Left renal pelvis (tissue), 4 donors: ENCODE results near the gene BRICD5. TPM values are rescaled to one million over a fixed set of nuclear protein-coding genes. Genes with fewer than 3 reads are reported as not detected.

Experiments used
- DNase-seq, 4 donors: peaks; one replicate each; pipeline ENCODE4 v3.0.0-alpha.2; 2013; ENCODE audit warnings: low read depth in 4 of 4, low spot score in 3 of 4
- polyA plus RNA-seq, 4 donors: library from polyadenylated mRNA; unstranded; fragments of 120-200 nt; gene quantifications; one replicate each; pipeline ENCODE4 v1.2.1, GENCODE V29; 2013; ENCODE audit not compliant: insufficient read length in 4 of 4

Gene BRICD5
- polyA plus RNA-seq, 4 donors = 4.6 to 11.5 (median 5.4) TPM

DNA sequence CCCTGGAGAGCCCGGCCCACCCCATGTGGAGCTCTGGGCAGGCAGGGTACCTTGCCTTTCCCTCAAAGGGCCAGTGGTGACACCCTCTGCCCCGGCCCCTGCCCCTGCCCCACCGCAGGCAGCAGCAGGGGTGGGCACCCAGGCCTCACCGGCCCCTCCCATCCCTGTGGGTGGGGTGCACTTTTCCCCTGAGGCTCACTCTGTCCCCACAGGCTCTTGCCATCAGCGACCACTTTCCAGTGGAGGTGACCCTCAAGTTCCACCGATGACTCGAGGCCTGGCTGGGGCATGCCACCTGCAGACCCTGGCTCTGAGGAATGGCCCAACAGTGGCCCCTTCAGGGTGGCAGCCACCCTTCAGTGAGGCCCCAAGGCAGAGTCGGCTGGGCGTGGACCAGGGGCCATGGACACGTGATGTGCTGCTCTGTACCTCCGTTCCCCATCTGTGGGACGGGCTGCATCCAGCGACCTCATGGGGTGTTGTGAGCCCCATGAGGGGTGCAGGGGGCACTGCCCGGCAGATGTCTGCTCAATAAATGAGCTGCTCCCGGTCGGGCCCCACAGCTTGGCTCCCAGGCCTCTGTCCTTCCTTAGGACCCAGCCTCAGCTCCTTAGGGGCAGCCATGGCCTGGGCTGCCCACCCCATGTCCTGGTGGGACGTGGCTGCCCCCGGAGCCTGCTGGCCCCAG is 27.6 kb upstream of the BRICD5 start:
- DNase-seq = no peak

DNA sequence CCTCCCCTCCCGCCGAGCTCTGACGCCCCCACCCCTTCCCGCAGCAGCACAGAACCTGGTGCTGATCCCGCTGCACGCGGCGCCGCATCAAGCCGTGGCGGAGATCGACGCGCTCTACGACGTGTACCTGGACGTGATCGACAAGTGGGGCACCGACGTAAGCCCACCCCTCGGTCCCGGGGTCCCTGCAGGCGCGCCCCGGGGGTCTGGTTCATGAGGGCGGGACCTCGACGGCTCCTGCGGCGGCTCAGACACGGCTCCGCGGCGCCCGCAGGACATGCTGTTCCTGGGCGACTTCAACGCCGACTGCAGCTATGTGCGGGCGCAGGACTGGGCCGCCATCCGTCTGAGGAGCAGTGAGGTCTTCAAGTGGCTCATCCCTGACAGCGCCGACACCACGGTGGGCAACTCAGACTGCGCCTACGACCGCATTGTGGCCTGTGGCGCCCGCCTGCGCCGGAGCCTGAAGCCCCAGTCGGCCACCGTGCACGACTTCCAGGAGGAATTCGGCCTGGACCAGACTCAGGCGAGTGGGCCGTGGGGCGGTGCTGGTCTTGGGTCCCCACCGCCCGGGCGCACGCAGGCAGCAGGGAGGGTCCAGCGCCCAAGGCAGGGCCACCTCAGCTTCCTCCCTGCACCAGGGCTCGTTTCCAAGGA is 27.0 kb upstream of the BRICD5 start:
- DNase-seq = no peak

DNA sequence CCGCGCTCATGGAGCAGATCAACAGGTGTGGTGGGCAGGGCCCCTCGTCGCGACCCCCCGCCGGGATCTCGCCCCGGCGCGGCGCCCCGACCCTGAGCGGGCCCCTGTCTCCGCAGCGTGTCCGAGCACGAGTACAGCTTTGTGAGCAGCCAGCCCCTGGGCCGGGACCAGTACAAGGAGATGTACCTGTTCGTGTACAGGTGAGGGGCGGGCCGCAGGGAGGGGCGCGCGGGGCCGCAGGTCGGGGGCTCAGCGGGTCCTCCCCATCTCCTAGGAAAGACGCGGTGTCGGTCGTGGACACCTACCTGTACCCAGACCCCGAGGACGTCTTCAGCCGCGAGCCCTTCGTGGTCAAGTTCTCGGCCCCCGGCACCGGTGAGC is 26.4 kb upstream of the BRICD5 start:
- DNase-seq = no peak

- DNase-seq = no peak
These were observed 25.9 kb upstream of the BRICD5 start, which contains the start of gene DNASE1L2 for GRCh38 chr16:2236337-2237101. DNASE1L2 (plus strand) TSS chr16:2236444; CDS start chr16:2236817, 373 bp downstream.

GRCh38 chr16:2235695-2236336 is 25.2 kb upstream of the BRICD5 start:
- no peak for DNase-seq

DNA sequence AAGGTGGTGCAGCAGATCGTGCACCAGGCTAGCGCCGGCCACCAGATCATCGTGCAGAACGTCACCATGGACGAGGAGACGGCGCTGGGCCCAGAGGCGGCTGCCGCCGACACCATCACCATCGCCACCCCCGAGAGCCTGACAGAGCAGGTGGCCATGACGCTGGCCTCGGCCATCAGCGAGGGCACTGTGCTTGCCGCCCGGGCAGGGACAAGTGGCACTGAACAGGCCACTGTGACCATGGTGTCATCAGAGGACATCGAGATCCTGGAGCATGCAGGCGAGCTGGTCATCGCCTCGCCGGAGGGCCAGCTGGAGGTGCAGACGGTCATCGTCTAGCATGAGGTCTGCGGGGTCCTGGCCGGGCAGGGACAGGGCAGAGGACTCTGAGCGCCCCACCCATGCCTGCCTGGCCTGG is 24.6 kb upstream of the BRICD5 start:
- no peak for DNase-seq

DNA sequence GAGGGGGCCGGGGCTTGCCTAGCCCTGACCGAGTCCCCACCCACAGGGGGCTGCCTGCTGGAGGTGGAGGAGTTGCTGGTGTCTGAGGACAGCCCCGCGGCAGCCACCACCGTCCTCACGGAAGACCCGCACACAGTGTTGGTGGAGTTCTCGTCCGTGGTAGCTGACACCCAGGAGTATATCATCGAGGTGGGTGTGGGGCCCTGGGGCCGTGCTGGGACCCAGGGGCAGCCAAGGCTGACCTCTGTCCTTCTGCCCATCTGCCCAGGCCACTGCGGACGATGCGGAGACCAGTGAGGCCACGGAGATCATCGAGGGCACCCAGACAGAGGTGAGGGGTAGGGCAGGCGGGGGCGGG is 24.1 kb upstream of the BRICD5 start:
- no peak for DNase-seq

- DNase-seq = no peak
These were observed 23.5 kb upstream of the BRICD5 start for GRCh38 chr16:2233872-2234812.

DNA sequence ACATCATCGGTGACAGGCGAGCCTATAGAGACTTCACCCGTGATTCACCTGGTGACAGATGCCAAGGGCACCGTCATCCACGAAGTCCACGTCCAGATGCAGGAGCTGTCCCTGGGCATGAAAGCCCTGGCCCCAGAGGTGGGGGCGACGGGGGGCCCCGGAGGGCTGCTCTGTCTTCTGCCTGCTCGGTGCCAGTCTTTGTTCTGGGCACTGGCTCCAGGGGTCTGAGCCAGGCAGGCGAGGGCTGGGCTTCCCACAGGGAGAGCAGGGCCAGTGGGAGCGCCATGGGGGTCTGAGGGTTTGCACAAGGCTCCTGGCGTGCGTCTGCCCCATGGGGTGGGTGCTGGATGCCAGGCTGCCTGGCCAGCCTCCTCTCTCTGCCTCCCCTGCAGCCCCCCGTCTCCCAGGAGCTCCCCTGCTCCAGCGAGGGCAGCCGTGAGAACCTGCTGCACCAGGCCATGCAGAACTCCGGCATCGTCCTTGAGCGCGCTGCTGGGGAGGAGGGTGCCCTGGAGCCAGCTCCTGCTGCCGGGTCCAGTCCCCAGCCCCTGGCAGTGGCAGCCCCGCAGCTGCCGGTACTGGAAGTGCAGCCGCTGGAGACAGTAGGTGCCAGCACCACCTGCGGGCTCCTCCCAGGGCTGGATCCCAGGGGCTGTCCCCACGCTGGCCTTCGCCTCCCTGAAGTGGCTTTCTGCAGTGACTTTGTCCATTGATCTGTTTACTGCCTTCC is 22.5 kb upstream of the BRICD5 start:
- no peak for DNase-seq

GRCh38 chr16:2232094-2232990 is 21.7 kb upstream of the BRICD5 start:
- no peak for DNase-seq

GRCh38 chr16:2231016-2231931 is 20.6 kb upstream of the BRICD5 start:
- DNase-seq = no peak

- no peak for DNase-seq
These were observed 19.7 kb upstream of the BRICD5 start for GRCh38 chr16:2230376-2230775.

- no peak for DNase-seq
These were observed 19.1 kb upstream of the BRICD5 start for GRCh38 chr16:2229632-2230250.

GRCh38 chr16:2229091-2229490 is 18.4 kb upstream of the BRICD5 start:
- DNase-seq = no peak

- no peak for DNase-seq
These were observed 17.6 kb upstream of the BRICD5 start for GRCh38 chr16:2228161-2228824.

GRCh38 chr16:2226918-2227317 is 16.3 kb upstream of the BRICD5 start:
- DNase-seq = no peak
